HepG2 (cell line): ENCODE data around the gene MVB12A. TPM values are rescaled to one million over a fixed set of nuclear protein-coding genes. Genes with fewer than 3 reads are reported as not detected.
A peak's percentile ranks its signal among the peaks of the same experiment; 100 is the strongest.

Experiments
- AFF4 ChIP-seq: sonication (generic); formaldehyde crosslinking; IDR thresholded peaks from 2 replicates; pipeline ENCODE4 v1.4.0; 2020; ENCODE audit warnings: missing genetic modification reagents
- CHCHD3 ChIP-seq: sonication (generic); formaldehyde crosslinking; IDR thresholded peaks from 2 replicates; pipeline ENCODE4 v1.8.0; 2022; ENCODE audit warnings: mild to moderate bottlenecking, missing genetic modification reagents, moderate library complexity
- FOXP4 ChIP-seq: sonication (generic); formaldehyde crosslinking; IDR thresholded peaks from 2 replicates; pipeline ENCODE4 v1.4.0; 2020; ENCODE audit warnings: missing genetic modification reagents
- GLI4 ChIP-seq: sonication (generic); formaldehyde crosslinking; IDR thresholded peaks from 2 replicates; pipeline ENCODE4 v1.5.1; 2020; ENCODE audit warnings: missing genetic modification reagents, mild to moderate bottlenecking, moderate library complexity, borderline replicate concordance
- LCORL ChIP-seq, 2 experiments: fragments of 450-650 bp in 1 of 2; sonication (generic) in 1 of 2; formaldehyde crosslinking in 1 of 2; IDR thresholded peaks; 2 replicates each; pipeline versions ENCODE4 v1.5.0 to v1.6.1; 2017 to 2020; ENCODE audit warnings: antibody characterized with exemption in 1 of 2, missing genetic modification reagents in 1 of 2
- MTF2 ChIP-seq: sonication (generic); formaldehyde crosslinking; IDR thresholded peaks from 2 replicates; pipeline ENCODE4 v1.5.0; 2020; ENCODE audit warnings: missing genetic modification reagents, borderline replicate concordance
- RBM39 ChIP-seq: fragments of 200-400 bp; formaldehyde crosslinking; IDR thresholded peaks from one replicate; pipeline ENCODE4 v1.6.1; 2018; ENCODE audit warnings: antibody characterized with exemption, mild to moderate bottlenecking, low read depth, low read length; ENCODE audit not compliant: poor library complexity, severe bottlenecking
- SMAD9 ChIP-seq: sonication (generic); formaldehyde crosslinking; IDR thresholded peaks from 2 replicates; pipeline ENCODE4 v1.5.1; 2020; ENCODE audit warnings: mild to moderate bottlenecking, missing genetic modification reagents
- SSRP1 ChIP-seq: IDR thresholded peaks from 2 replicates; pipeline ENCODE4 v1.6.1; 2016; ENCODE audit warnings: control low read depth
- TBX3 ChIP-seq: fragments of 450-650 bp; IDR thresholded peaks from 2 replicates; pipeline ENCODE4 v1.6.1; 2017; ENCODE audit warnings: antibody characterized with exemption, mild to moderate bottlenecking, inconsistent platforms, borderline replicate concordance
- U2AF1 ChIP-seq: fragments of 200-400 bp; formaldehyde crosslinking; optimal IDR thresholded peaks from 2 replicates; pipeline ENCODE3; 2017; ENCODE audit warnings: mild to moderate bottlenecking, low read depth, low read length
- ZBTB42 ChIP-seq: sonication (generic); formaldehyde crosslinking; IDR thresholded peaks from 2 replicates; pipeline ENCODE4 v1.5.0; 2020; ENCODE audit warnings: mild to moderate bottlenecking, missing genetic modification reagents
- ZFP36L1 ChIP-seq: sonication (generic); formaldehyde crosslinking; IDR thresholded peaks from 2 replicates; pipeline ENCODE4 v1.8.0; 2022; ENCODE audit warnings: mild to moderate bottlenecking, missing genetic modification reagents, moderate library complexity
- ZNF331 ChIP-seq: sonication (generic); formaldehyde crosslinking; IDR thresholded peaks from 2 replicates; pipeline ENCODE4 v1.4.0; 2020; ENCODE audit warnings: missing genetic modification reagents
- ZNF34 ChIP-seq: sonication (generic); formaldehyde crosslinking; IDR thresholded peaks from 2 replicates; pipeline ENCODE4 v1.4.0; 2020; ENCODE audit warnings: mild to moderate bottlenecking, missing genetic modification reagents, borderline replicate concordance
- ZNF468 ChIP-seq: sonication (generic); formaldehyde crosslinking; IDR thresholded peaks from 2 replicates; pipeline ENCODE4 v1.8.0; 2022; ENCODE audit warnings: mild to moderate bottlenecking, moderate library complexity, missing genetic modification reagents
- ZNF781 ChIP-seq: sonication (generic); formaldehyde crosslinking; IDR thresholded peaks from 2 replicates; pipeline ENCODE4 v1.5.1; 2020; ENCODE audit warnings: borderline replicate concordance, mild to moderate bottlenecking, missing genetic modification reagents; ENCODE audit errors: not compliant biosample characterization
- ZSCAN22 ChIP-seq: sonication (generic); formaldehyde crosslinking; IDR thresholded peaks from 2 replicates; pipeline ENCODE4 v1.4.0; 2020; ENCODE audit warnings: mild to moderate bottlenecking, missing genetic modification reagents
- polyA plus RNA-seq, 8 experiments: library from polyadenylated mRNA; depleted of rRNA in 3 of 8; stranded (reverse) in 7 of 8; unstranded in 1 of 8; fragments of >200 nt; fragmentation: Illumina TruSeq in 4 of 8; extraction: Trizol in 4 of 8; gene quantifications; 2 replicates each; pipeline versions ENCODE4 v1.2.1 to v1.2.3, GENCODE V29; 2011 to 2016; ENCODE audit warnings: low read depth in 4 of 8, missing spikeins in 1 of 8, mixed read lengths in 1 of 8; ENCODE audit not compliant: insufficient read depth in 1 of 8
- total RNA-seq, 5 experiments: library from RNA; depleted of rRNA; stranded (reverse); fragments of >200 nt; fragmentation: Illumina TruSeq; extraction: Trizol; gene quantifications; 2 replicates each; pipeline ENCODE4 v1.2.3, GENCODE V29; 2016; ENCODE audit warnings: low read depth in 1 of 5
- TF ChIP-seq, protein P1 (sequence below): IDR thresholded peaks from 2 replicates; pipeline ENCODE4 v1.6.1; 2016; ENCODE audit warnings: low read depth, control low read depth
- TF ChIP-seq, protein P2 (sequence below): sonication (generic); formaldehyde crosslinking; IDR thresholded peaks from 2 replicates; pipeline ENCODE4 v1.8.0; 2022; ENCODE audit warnings: mild to moderate bottlenecking, missing genetic modification reagents; ENCODE audit not compliant: insufficient replicate concordance

Gene MVB12A
- total and polyA plus RNA-seq, 2 of the 13 experiments (the other 11 are each of a cell fraction or from before 2014, with no cell fraction given): 35.7 to 36.1 TPM

DNA sequence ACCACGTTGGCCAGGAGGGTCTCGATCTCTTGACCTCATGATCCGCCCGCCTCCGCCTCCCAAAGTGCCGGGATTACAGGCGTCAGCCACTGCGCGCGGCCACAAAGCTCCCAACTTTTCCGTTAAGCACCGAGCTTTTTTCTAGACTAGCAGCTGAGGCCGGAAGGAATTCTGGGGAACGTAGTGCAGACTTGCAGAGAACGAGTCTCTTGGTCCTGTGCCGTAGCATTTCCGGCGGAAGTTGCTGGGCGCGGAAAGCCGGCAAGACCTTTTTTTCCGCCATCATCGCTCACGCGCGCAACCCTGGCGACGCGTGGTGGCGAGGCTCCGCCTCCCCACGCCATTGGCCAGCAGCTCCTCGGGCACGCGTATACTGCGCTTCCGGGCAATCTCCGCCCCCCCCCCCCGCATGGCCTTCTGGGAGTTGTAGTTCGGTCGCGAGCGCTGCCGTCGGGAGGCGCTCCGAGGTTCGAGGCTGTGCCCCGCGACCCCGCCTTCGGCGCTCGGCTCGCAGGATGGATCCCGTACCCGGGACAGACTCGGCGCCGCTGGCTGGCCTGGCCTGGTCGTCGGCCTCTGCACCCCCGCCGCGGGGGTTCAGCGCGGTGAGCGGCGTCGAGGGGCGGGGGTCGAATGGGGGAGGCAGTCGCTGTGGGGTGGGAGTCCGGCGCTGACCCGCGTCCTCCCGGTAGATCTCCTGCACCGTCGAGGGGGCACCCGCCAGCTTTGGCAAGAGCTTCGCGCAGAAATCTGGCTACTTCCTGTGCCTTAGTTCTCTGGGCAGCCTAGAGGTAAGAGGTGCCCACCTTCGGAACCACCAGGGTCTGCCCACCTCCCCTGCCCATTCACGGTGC, at the start of gene MVB12A (continued):
- TF ChIP-seq RBM39 (peak; percentile 33), MTF2 (CRISPR knock-in tag) (no peak), SMAD9 (CRISPR knock-in tag) (no peak), FOXP4 (no peak), AFF4 (no peak), ZNF331 (CRISPR knock-in tag) (no peak; the same call in none of the 2 replicates), U2AF1 (no peak), TBX3 (no peak), GLI4 (CRISPR knock-in tag) (no peak), ZSCAN22 (CRISPR knock-in tag) (no peak), LCORL (IDR thresholded peaks at IDR 0.05) (no peak), LCORL (CRISPR knock-in tag; IDR thresholded peaks at IDR 0.05) (peak; percentile 72; the same call in 1 of the 2 replicates), CHCHD3 (no peak), ZNF781 (no peak), ZNF34 (CRISPR knock-in tag) (no peak; the same call in 1 of the 2 replicates), ZFP36L1 (CRISPR knock-in tag) (0 out of 2 replicates have a peak, but pooled peaks have one; percentile 30), ZNF468 (CRISPR knock-in tag) (no peak), SSRP1 (CRISPR knock-in tag) (no peak), ZBTB42 (CRISPR knock-in tag) (no peak)
- TF ChIP-seq, protein P1, sequence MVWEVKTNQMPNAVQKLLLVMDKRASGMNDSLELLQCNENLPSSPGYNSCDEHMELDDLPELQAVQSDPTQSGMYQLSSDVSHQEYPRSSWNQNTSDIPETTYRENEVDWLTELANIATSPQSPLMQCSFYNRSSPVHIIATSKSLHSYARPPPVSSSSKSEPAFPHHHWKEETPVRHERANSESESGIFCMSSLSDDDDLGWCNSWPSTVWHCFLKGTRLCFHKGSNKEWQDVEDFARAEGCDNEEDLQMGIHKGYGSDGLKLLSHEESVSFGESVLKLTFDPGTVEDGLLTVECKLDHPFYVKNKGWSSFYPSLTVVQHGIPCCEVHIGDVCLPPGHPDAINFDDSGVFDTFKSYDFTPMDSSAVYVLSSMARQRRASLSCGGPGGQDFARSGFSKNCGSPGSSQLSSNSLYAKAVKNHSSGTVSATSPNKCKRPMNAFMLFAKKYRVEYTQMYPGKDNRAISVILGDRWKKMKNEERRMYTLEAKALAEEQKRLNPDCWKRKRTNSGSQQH (CRISPR knock-in tag): no peak
- TF ChIP-seq, protein P2, sequence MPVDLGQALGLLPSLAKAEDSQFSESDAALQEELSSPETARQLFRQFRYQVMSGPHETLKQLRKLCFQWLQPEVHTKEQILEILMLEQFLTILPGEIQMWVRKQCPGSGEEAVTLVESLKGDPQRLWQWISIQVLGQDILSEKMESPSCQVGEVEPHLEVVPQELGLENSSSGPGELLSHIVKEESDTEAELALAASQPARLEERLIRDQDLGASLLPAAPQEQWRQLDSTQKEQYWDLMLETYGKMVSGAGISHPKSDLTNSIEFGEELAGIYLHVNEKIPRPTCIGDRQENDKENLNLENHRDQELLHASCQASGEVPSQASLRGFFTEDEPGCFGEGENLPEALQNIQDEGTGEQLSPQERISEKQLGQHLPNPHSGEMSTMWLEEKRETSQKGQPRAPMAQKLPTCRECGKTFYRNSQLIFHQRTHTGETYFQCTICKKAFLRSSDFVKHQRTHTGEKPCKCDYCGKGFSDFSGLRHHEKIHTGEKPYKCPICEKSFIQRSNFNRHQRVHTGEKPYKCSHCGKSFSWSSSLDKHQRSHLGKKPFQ (CRISPR knock-in tag): no peak
